ENCODE measurements around the gene TCEAL7.

Gene TCEAL7

GRCh38 chrX:103363046-103363445 lies 33.0 kb downstream of the TCEAL7 start:
- DNase-seq (ENCODE audit: extremely low read depth in 1 of 2, low read depth in 1 of 2) = no peak

- no peak for DNase-seq (ENCODE audit: extremely low read depth in 1 of 2, low read depth in 1 of 2)
These were observed 37.5 kb downstream of the TCEAL7 start for GRCh38 chrX:103367502-103367901.

GRCh38 chrX:103369479-103369878 lies 39.4 kb downstream of the TCEAL7 start:
- DNase-seq (ENCODE audit: extremely low read depth in 1 of 2, low read depth in 1 of 2) = no peak

- no peak for DNase-seq (ENCODE audit: extremely low read depth in 1 of 2, low read depth in 1 of 2)
These were observed 42.8 kb downstream of the TCEAL7 start for GRCh38 chrX:103372886-103373285.

- no peak for DNase-seq (ENCODE audit: extremely low read depth in 1 of 2, low read depth in 1 of 2)
These were observed 43.5 kb downstream of the TCEAL7 start for GRCh38 chrX:103373581-103373980.

GRCh38 chrX:103376118-103376978 lies 46.3 kb downstream of the TCEAL7 start, which contains the start of gene BEX3:
TSS of gene BEX3 (plus strand) at chrX:103376538. CDS start at chrX:103377522, 984 bp downstream.
- no peak for DNase-seq (ENCODE audit: extremely low read depth in 1 of 2, low read depth in 1 of 2)

- no peak for DNase-seq (ENCODE audit: extremely low read depth in 1 of 2, low read depth in 1 of 2)
These were observed 46.9 kb downstream of the TCEAL7 start for GRCh38 chrX:103376979-103377324.

GRCh38 chrX:103378990-103379389 lies 49.0 kb downstream of the TCEAL7 start:
- DNase-seq (ENCODE audit: extremely low read depth in 1 of 2, low read depth in 1 of 2) = no peak

Measured in activated CD8-positive, alpha-beta memory T cell treated with anti-CD3 and anti-CD28 coated beads for 1 hour (primary cell).